HEK293 (cell line): ENCODE results near the gene ALKAL2.

Experiments used
- CTCF ChIA-PET: fragments of 350-600 bp; formaldehyde crosslinking; extraction: SDS; loops from one replicate; lab custom pipeline; 2021; ENCODE audit warnings: antibody characterized with exemption; lab: Yijun Ruan, JAX
- POLR2A ChIA-PET: fragments of 300-600 bp; formaldehyde crosslinking; extraction: SDS; loops from one replicate; lab custom pipeline; 2020; ENCODE audit warnings: antibody characterized with exemption, inconsistent platforms; lab: Yijun Ruan, JAX
- H3K27ac ChIP-seq: fragments of 200-500 bp; sonication (Bioruptor generic); 2 replicates; pipeline ENCODE4 v1.5.1; 2014; ENCODE audit warnings: low read depth, low read length, control low read depth, inconsistent platforms; ENCODE audit errors: extremely low read depth
- H3K36me3 ChIP-seq, 2 experiments: fragments of 200-500 bp in 1 of 2; sonication (Bioruptor generic) in 1 of 2; 1 replicate in 1 of 2; 2 replicates in 1 of 2; pipeline ENCODE4 v1.5.1; 2014 to 2017; ENCODE audit warnings: inconsistent platforms in 2 of 2, low read length in 2 of 2; ENCODE audit not compliant: control insufficient read depth in 2 of 2, insufficient read depth in 1 of 2
- H3K4me1 ChIP-seq: fragments of 200-500 bp; sonication (Bioruptor generic); 2 replicates; pipeline ENCODE4 v1.5.1; 2014; ENCODE audit warnings: mild to moderate bottlenecking, low read length, inconsistent platforms; ENCODE audit not compliant: control insufficient read depth, insufficient read depth
- H3K4me3 ChIP-seq: 2 replicates; pipeline ENCODE4 v1.5.1; 2011; ENCODE audit warnings: low read depth, mild to moderate bottlenecking, control low read depth, low read length, moderate library complexity
- H3K9me3 ChIP-seq: fragments of 200-500 bp; sonication (Bioruptor generic); 2 replicates; pipeline ENCODE4 v1.5.1; 2014; ENCODE audit warnings: low read depth, low read length, inconsistent platforms; ENCODE audit not compliant: control insufficient read depth, insufficient read depth
- EGR2 ChIP-seq: fragments of 450-650 bp; formaldehyde crosslinking; IDR thresholded peaks from 2 replicates; pipeline ENCODE4 v1.5.1; 2016; ENCODE audit warnings: low read depth, missing biosample characterization, missing genetic modification characterization
- GLIS1 ChIP-seq: fragments of 450-650 bp; formaldehyde crosslinking; IDR thresholded peaks from 2 replicates; pipeline ENCODE4 v1.5.1; 2016; ENCODE audit warnings: missing biosample characterization, missing genetic modification characterization
- IKZF3 ChIP-seq: fragments of 450-650 bp; IDR thresholded peaks from 2 replicates; pipeline ENCODE4 v1.5.0; 2018; ENCODE audit warnings: missing biosample characterization, mild to moderate bottlenecking, missing genetic modification characterization, moderate library complexity
- KLF1 ChIP-seq: fragments of 450-650 bp; formaldehyde crosslinking; IDR thresholded peaks from 2 replicates; pipeline ENCODE4 v1.5.1; 2016; ENCODE audit warnings: missing biosample characterization, missing genetic modification characterization
- TCF7L2 ChIP-seq: IDR thresholded peaks from 2 replicates; pipeline ENCODE4 v1.6.1; 2011; ENCODE audit warnings: low read depth, mild to moderate bottlenecking, inconsistent platforms, low read length, moderate library complexity, borderline replicate concordance
- ZBTB7A ChIP-seq: fragments of 450-650 bp; formaldehyde crosslinking; IDR thresholded peaks from 2 replicates; pipeline ENCODE4 v1.5.1; 2016; ENCODE audit warnings: low read depth, missing biosample characterization, missing genetic modification characterization
- ZFP3 ChIP-seq: fragments of 450-650 bp; formaldehyde crosslinking; IDR thresholded peaks from 2 replicates; pipeline ENCODE4 v1.5.1; 2016; ENCODE audit warnings: low read depth, missing biosample characterization, missing genetic modification characterization
- ZNF133 ChIP-seq: fragments of 450-650 bp; formaldehyde crosslinking; IDR thresholded peaks from 2 replicates; pipeline ENCODE4 v1.5.1; 2016; ENCODE audit warnings: missing biosample characterization, missing genetic modification characterization
- ZNF138 ChIP-seq: fragments of 450-650 bp; formaldehyde crosslinking; IDR thresholded peaks from 2 replicates; pipeline ENCODE4 v1.5.1; 2016; ENCODE audit warnings: missing biosample characterization, missing genetic modification characterization, borderline replicate concordance
- ZNF19 ChIP-seq: fragments of 450-650 bp; formaldehyde crosslinking; IDR thresholded peaks from 2 replicates; pipeline ENCODE4; 2016; ENCODE audit warnings: missing biosample characterization, missing genetic modification characterization, low read depth
- ZNF311 ChIP-seq: fragments of 450-650 bp; formaldehyde crosslinking; IDR thresholded peaks from 2 replicates; pipeline ENCODE4 v1.5.1; 2017; ENCODE audit warnings: missing biosample characterization, missing genetic modification characterization, borderline replicate concordance
- ZNF488 ChIP-seq: fragments of 450-650 bp; formaldehyde crosslinking; IDR thresholded peaks from 2 replicates; pipeline ENCODE4 v1.5.1; 2016; ENCODE audit warnings: missing biosample characterization, missing genetic modification characterization
- ZNF501 ChIP-seq: fragments of 450-650 bp; formaldehyde crosslinking; IDR thresholded peaks from 2 replicates; pipeline ENCODE4 v1.5.1; 2016; ENCODE audit warnings: missing biosample characterization, missing genetic modification characterization
- ZNF600 ChIP-seq: fragments of 450-650 bp; formaldehyde crosslinking; IDR thresholded peaks from 2 replicates; pipeline ENCODE4 v1.5.1; 2016; ENCODE audit warnings: missing biosample characterization, missing genetic modification characterization
- ZNF704 ChIP-seq: fragments of 450-650 bp; formaldehyde crosslinking; IDR thresholded peaks from 2 replicates; pipeline ENCODE4 v1.5.1; 2016; ENCODE audit warnings: missing biosample characterization, missing genetic modification characterization
- ZNF776 ChIP-seq: fragments of 450-650 bp; formaldehyde crosslinking; IDR thresholded peaks from 2 replicates; pipeline ENCODE4 v1.5.0; 2017; ENCODE audit warnings: missing biosample characterization, missing genetic modification characterization, borderline replicate concordance
- ZNF837 ChIP-seq: fragments of 450-650 bp; formaldehyde crosslinking; IDR thresholded peaks from 2 replicates; pipeline ENCODE4 v1.5.1; 2016; ENCODE audit warnings: missing biosample characterization, missing genetic modification characterization
- TF ChIP-seq, protein P1 (sequence below): fragments of 450-650 bp; formaldehyde crosslinking; IDR thresholded peaks from 2 replicates; pipeline ENCODE4 v1.5.1; 2016; ENCODE audit warnings: missing biosample characterization, missing genetic modification characterization

Gene ALKAL2

GRCh38 chr2:270861-271260 lies 17.0 kb downstream of the ALKAL2 start:
- Histone ChIP-seq H3K27ac (no peak overlapping the region), H3K9me3 (no peaks in the 10 kb centered on the region), H3K4me1 (peaks cover 4% of the 10 kb centered on the region; the same call in 1 of the 2 replicates), H3K36me3 (peaks cover 4 to 60% of the 10 kb centered on the region in 2 experiments; a peak in 2 of 3 replicates), H3K4me3 (no peak overlapping the region)
- ChIA-PET CTCF (interaction anchor here (0.6 kb wide), 1 partner anchor 21 kb away, joined by 3 read pairs; no protein-coding TSS in a partner anchor), POLR2A (no interaction called here)
- TF ChIP-seq, protein P1, sequence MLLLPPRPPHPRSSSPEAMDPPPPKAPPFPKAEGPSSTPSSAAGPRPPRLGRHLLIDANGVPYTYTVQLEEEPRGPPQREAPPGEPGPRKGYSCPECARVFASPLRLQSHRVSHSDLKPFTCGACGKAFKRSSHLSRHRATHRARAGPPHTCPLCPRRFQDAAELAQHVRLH (tag by site-specific recombination) = no peak
- TF ChIP-seq ZNF138 (no peak), TCF7L2 (no peak), IKZF3 (tag by site-specific recombination) (no peak), ZBTB7A (tag by site-specific recombination) (no peak), ZNF488 (no peak), EGR2 (tag by site-specific recombination) (no peak)

- CTCF ChIA-PET = no interaction called here
- Histone ChIP-seq H3K9me3 (no peaks in the 10 kb centered on the region), H3K27ac (no peak overlapping the region), H3K4me3 (no peak overlapping the region), H3K4me1 (peaks cover 4% of the 10 kb centered on the region; the same call in 1 of the 2 replicates), H3K36me3 (peaks cover 4 to 47% of the 10 kb centered on the region in 2 experiments; a peak in 2 of 3 replicates)
- no peak for TF ChIP-seq ZNF704
- TF ChIP-seq IKZF3 (tag by site-specific recombination) = no peak
- no peak for TF ChIP-seq ZNF19
- no peak for TF ChIP-seq ZNF133
- no peak for TF ChIP-seq ZNF776
- POLR2A ChIA-PET = no interaction called here
Observed at GRCh38 chr2:269356-270030, 18.4 kb downstream of the ALKAL2 start.

DNA sequence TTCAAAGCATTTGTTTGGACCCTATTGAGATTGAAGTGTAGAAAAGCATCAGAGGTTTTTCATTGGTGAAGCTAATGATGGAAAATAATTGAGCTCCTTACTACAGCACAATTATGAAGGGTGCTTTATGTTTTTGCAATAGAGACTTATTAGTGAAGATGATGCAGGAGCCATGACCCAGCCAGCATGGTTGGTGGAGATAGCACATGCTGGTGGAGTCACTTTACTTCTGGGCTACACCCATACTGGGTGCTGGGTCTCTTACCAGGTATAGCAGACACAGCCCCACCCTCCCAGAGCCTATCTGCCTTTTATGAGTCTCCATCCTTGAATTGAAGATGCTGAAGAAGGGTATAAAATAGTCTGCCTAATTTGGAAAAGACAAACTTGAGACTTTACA lies 19.6 kb downstream of the ALKAL2 start:
- TF ChIP-seq ZFP3 (no peak), KLF1 (tag by site-specific recombination) (no peak), ZNF600 (tag by site-specific recombination) (no peak), ZNF311 (tag by site-specific recombination) (no peak), GLIS1 (no peak), ZNF501 (no peak), ZNF837 (tag by site-specific recombination) (no peak)
- TF ChIP-seq, protein P1 (tag by site-specific recombination) = no peak
- peaks cover 0 to 38% of the 10 kb centered on the region in 2 experiments; a peak in 1 of 3 replicates for H3K36me3 ChIP-seq
- H3K4me3 ChIP-seq = no peak overlapping the region
- peaks cover 4% of the 10 kb centered on the region; the same call in 1 of the 2 replicates for H3K4me1 ChIP-seq
- H3K27ac ChIP-seq = no peak overlapping the region
- no peaks in the 10 kb centered on the region for H3K9me3 ChIP-seq
- ChIA-PET POLR2A (no interaction called here), CTCF (no interaction called here)
